Stimulated activated CD4-positive, alpha-beta T cell treated with anti-CD3 and anti-CD28 coated beads, Interleukin-2, amount 100 ng/mL, for 48 hours (primary cell): ENCODE measurements around the gene PHAF1.

ENCODE experiments used
- DNase-seq, 2 donors: peaks; one replicate each; pipeline ENCODE4 v3.0.0-alpha.2; 2020

The PHAF1 gene

GRCh38 chr16:67164599-67165061, 54.9 kb downstream of the PHAF1 start, which contains the start of gene HSF4:
Gene HSF4, plus strand, starts transcription at chr16:67164745. Its CDS starts 67 bp downstream, at chr16:67164812.
- peak in 1 of 2 donors; percentile 32 for DNase-seq

- DNase-seq: no peak
Measured at GRCh38 chr16:67165121-67166078, 55.7 kb downstream of the PHAF1 start.

DNA sequence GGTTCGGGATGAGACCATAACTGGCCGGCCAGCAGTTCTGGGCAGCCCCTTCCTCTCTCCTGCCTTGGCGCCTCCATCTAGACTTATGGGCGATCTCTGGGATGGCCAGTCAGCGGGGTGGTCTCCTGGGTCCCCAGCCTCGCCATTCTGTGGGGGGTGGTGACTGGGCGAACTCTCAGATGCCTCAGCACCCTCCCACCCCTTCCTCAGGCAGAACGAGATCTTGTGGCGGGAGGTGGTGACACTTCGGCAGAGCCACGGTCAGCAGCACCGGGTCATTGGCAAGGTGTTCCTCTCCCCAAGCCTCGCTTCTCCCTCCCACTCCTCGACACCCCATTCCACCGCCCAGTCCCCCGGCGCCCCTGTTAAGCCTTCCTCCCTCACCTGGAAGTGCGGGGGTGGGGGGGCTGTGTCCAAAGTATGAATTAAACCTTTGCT, 56.4 kb downstream of the PHAF1 start:
- no peak for DNase-seq

- DNase-seq: no peak
Measured at GRCh38 chr16:67166598-67167168, 56.9 kb downstream of the PHAF1 start.

GRCh38 chr16:67167588-67167987, 57.8 kb downstream of the PHAF1 start:
- DNase-seq: no peak

- no peak for DNase-seq
Measured at GRCh38 chr16:67169011-67169451, 59.3 kb downstream of the PHAF1 start.

DNA sequence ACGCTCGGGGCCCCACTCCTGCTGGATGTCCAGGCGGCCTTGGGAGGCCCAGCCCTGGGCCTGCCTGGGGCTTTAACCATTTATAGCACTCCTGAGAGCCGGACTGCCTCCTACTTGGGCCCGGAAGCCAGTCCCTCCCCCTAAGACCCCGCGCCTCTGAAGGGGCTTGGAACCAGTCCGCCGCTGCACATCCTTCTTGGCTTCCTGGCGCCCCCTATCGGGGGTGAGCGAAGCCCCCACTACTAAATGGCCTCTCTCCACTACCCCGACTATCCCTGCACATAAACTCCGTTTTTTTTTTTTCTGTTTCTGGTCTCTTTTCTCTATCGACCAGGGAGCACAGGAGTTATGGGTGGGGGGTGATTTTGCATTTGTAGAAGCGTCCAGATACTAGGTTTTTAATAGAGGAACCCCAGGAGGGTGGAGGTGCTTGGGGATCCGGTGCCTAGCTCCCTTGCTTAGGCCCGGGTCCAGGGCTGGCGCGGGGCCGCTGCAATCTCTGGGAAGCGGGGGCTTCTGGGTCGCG, 60.0 kb downstream of the PHAF1 start:
- DNase-seq: no peak

DNA sequence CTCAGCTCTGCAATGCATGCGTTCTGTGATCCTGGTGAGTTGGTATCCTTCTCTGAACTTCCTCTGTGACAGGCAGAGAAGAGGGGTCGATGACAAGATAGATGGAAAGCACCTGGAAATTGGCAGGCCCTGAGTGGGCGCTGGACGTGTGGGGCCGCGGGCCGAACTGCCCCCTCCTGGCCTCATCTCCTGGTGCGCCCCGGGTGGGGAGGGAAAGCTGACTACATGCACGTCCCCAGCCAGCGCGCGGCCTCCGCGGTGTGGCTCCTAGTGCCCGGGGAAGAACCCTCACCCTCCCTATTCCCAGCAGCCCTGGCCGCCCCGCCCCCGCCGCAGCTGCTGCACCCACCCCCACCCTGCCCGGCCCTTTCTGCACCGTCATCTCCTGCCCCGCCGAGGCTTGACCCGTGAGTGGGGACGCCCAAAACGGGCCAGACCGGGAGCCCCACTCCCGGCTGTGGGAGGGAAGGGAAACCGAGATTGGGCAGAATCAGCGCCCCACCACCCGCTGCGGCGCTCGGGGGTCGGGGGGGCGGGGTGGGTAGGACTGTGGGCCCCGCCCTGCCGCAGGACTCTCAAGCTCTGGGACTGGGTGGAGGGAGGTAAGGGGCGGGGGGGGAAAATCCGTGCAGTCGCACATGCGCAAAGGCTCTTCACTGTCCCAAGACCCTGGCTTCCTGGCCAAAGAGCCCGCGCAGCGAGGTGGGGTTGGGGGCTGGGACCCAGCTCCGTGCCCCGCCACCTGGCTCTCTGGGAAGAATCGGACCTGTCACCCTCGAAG, 60.6 kb downstream of the PHAF1 start, which contains the start of gene NOL3:
Gene NOL3 (plus strand): TSS at position 371 of the 781 bp plus-strand sequence.
- peak in 1 of 2 donors; percentile 48 for DNase-seq

GRCh38 chr16:67170949-67171649, 61.4 kb downstream of the PHAF1 start:
- DNase-seq: no peak

- no peak for DNase-seq
Measured at GRCh38 chr16:67173323-67173722, 63.6 kb downstream of the PHAF1 start.

DNA sequence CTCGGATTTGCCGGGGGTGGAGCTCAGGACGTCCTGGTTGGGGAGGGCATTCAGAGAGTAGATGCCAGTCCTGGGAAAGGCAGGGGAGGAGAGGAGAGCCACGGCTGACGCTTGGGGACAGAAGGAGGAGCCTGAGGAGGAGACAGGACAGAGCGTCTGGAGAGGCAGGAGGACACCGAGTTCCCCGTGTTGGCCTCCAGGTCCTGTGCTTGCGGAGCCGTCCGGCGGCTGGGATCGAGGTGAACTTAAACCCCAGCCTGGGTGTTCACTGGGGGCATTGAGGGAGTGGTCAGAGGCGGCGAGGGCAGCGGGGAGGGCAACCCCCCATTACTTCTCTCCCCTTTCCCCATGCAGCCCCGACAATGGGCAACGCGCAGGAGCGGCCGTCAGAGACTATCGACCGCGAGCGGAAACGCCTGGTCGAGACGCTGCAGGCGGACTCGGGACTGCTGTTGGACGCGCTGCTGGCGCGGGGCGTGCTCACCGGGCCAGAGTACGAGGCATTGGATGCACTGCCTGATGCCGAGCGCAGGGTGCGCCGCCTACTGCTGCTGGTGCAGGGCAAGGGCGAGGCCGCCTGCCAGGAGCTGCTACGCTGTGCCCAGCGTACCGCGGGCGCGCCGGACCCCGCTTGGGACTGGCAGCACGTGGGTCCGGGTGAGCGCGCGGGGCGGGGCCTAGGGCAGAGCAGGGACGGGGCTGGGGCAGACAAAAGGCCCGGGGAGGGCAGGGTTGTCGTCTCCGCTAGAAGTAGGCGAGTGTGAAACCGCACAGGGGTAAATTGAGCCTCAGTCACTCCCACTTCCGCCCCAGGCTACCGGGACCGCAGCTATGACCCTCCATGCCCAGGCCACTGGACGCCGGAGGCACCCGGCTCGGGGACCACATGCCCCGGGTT, 64.3 kb downstream of the PHAF1 start:
- peak; percentile 40 to 51 for DNase-seq

DNA sequence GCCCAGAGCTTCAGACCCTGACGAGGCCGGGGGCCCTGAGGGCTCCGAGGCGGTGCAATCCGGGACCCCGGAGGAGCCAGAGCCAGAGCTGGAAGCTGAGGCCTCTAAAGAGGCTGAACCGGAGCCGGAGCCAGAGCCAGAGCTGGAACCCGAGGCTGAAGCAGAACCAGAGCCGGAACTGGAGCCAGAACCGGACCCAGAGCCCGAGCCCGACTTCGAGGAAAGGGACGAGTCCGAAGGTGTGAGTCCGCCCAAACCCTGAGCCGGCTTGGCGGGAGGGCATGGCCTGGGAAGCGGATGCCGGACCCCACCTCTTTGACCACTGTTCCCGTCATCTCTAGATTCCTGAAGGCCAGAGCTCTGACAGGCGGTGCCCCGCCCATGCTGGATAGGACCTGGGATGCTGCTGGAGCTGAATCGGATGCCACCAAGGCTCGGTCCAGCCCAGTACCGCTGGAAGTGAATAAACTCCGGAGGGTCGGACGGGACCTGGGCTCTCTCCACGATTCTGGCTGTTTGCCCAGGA, 65.0 kb downstream of the PHAF1 start:
- DNase-seq: no peak

- no peak for DNase-seq
Measured at GRCh38 chr16:67176662-67177061, 66.9 kb downstream of the PHAF1 start.

DNA sequence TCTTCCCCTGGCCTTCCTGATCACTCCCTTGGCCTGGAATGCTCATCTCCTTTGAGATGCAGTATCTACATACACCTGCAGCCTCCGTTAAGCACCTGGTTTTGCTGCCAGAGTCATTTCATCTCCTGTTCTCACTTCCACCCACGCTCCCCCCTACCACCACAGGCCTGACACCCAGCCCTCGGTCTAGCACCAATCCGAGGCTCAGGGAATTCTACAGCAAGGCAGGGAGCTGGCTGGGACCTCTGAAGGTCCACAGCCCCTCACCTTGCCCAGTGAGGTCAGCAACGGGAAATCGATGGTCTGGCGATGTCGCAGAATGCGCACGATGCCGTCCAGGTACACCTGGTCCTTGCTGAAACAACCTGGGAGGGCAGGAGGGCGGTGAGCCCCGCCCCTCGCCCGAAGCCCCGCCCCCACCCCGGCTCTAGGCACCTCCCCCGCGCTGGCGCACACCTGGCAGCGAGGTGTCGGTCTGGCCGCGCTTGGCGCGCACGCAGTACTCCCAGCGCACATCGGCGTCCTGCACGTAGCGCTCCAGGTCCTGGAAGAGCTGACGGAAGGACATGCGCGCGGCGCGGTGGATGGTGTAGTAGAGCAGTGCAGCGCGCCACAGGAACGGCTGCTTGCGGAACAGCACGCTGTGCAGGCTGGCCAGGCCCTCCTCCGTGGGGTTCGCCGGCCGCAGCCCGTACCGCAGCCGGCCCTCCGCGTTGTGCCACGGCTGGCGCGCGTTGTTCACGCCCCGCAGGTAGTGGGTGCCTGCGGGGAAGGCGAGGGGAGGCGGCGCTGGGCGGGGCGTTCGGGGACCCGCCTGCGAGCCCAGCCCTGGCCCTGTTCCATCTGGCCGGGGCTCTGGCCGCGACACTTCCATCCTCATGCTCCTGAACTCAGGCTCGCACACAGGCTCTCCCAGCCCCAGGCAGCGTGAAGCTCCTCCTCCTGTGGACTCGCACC, 68.3 kb downstream of the PHAF1 start:
- DNase-seq: no peak

- DNase-seq: no peak
Measured at GRCh38 chr16:67179421-67180080, 69.8 kb downstream of the PHAF1 start.

DNA sequence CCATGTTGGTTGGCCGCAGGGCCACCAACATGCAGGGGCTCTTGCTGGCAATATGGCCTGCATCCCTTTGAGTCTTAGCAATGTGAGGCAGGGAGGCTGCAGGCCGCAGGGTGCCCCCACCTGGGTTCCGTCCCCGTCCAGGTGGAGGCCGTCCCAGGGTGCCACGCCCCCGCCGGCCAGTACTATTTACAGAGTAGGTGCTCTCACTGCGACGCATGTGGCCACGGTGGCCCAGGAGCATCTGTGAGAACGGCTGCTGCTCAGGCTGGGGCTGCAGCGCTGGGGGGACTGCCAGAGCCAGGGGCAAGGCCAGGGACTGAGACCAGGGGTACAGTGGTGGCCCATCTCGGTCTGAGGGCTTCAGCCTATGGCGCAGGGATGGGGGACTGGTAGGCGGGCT, 70.4 kb downstream of the PHAF1 start:
- no peak for DNase-seq

- no peak for DNase-seq
Measured at GRCh38 chr16:67181346-67181745, 71.6 kb downstream of the PHAF1 start.

GRCh38 chr16:67182288-67182687, 72.5 kb downstream of the PHAF1 start:
- DNase-seq: no peak

DNA sequence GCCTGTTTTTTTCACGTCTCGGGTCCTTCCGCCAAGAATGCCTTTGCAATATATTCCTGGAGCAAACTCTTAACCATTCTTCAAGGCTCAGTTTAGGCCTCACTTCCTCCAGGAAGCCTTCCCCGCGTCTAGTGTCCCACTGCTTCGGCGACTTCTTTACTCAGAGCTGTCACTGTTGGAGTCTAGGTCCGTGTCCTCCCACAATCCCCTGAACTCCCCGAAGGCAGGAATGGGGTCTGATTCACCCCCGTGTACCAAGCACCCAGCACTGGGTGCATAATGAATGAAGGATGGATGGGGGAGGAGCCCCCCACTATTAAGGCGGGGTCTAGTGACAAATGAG, 73.5 kb downstream of the PHAF1 start:
- DNase-seq: no peak
